Cardiac fibroblast (primary cell): ENCODE results near the gene CHST10.

Experiments
- DNase-seq, 2 donors: peaks; one replicate each; pipeline versions ENCODE4 v3.0.0 to v3.0.0-alpha.2; 2010; ENCODE audit warnings: low read depth in 2 of 2
- H3K4me3 ChIP-seq, 2 donors: replicated peaks in 1 of 2; 1 replicate in 1 of 2; 2 replicates in 1 of 2; pipeline ENCODE4 v1.5.1; 2011; ENCODE audit warnings: low read depth in 2 of 2, low read length in 2 of 2, mild to moderate bottlenecking in 2 of 2, moderate library complexity in 1 of 2
- TF ChIP-seq, protein P1 (sequence below): IDR thresholded peaks from one replicate; pipeline ENCODE4 v1.5.1; 2011; ENCODE audit warnings: low read depth, mild to moderate bottlenecking, low read length, inconsistent platforms

Gene CHST10

DNA sequence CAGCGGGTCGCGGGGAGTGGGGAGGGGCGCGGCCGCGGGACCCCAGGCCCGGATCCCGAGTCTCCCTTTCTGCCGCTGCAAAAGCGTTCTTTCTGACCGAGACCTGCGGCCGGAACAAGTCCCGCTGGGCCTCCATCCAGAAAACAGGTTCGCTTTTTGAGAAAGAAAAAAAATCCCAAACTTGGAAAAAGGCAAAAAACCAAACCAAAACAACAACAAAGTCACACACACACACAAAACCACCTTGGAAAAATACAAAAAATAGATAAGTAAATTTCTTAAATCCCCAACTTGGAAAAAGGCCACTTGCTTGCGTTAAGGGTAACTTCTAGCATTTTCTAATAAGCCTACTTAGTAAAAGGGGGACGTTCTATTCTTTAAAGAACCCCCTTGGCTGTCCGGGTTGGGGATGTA is 250 bp upstream of the CHST10 start:
- TF ChIP-seq, protein P1, sequence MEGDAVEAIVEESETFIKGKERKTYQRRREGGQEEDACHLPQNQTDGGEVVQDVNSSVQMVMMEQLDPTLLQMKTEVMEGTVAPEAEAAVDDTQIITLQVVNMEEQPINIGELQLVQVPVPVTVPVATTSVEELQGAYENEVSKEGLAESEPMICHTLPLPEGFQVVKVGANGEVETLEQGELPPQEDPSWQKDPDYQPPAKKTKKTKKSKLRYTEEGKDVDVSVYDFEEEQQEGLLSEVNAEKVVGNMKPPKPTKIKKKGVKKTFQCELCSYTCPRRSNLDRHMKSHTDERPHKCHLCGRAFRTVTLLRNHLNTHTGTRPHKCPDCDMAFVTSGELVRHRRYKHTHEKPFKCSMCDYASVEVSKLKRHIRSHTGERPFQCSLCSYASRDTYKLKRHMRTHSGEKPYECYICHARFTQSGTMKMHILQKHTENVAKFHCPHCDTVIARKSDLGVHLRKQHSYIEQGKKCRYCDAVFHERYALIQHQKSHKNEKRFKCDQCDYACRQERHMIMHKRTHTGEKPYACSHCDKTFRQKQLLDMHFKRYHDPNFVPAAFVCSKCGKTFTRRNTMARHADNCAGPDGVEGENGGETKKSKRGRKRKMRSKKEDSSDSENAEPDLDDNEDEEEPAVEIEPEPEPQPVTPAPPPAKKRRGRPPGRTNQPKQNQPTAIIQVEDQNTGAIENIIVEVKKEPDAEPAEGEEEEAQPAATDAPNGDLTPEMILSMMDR, result no peak
- DNase-seq, result peak; percentile 3 to 25
- H3K4me3 ChIP-seq, result peak overlapping the region; percentile 79 to 83

DNA sequence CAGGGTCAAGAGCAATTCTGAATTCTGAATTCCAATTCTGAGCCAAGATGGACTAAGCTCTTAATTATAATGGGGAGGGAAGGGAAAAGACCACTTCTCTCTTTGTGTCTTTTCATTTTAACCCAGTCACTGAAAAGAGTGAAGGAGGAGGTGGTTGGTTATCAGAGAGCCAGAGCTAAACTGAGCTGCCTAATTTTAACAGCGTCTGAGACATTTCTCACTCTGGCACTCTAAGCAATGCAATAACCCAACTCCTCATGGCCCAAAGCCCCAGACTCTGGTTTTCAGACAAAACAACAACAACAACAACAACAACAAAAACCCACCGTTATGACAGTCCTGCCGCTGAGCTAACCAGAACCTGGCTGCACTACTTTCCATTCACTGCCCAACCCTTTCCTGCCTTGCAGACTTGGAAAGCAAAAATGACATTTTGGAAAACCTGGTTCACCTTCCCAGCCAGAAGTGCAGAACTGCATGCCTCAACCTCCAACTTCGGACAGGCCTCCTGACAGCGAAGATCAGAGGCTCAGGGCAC is 1.0 kb downstream of the CHST10 start:
- TF ChIP-seq, protein P1, result no peak
- no peak for DNase-seq

GRCh38 chr2:100413571-100413970 is 3.9 kb downstream of the CHST10 start:
- TF ChIP-seq, protein P1, result no peak
- no peak for DNase-seq
- H3K4me3 ChIP-seq, result no peak overlapping the region

More for the DNA sequence above, 1.0 kb downstream of the CHST10 start:
- H3K4me3 ChIP-seq, result peak overlapping the region; percentile 79 to 83

DNA sequence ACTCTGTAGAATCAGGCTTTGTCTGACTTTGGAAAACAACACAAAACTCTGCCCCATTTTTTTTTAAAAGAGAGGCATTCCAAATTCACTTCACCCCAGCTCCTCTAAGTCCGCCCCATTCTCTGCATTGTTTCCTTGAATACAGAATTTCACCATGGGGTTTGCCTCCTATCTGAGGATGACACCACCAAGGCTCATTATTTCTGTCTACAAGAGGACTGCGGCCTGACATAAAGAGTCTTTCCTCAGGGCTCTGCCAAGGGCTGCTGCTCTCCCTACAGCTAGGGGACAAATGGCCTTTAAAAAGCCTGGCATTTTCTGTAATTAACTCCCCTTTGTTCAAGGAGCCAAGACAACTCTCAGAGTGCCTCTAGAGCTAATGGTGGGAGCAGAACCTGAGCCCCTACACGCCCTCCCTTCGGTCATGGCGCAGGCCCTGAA is 4.6 kb downstream of the CHST10 start:
- no peak overlapping the region for H3K4me3 ChIP-seq
- DNase-seq, result no peak
- TF ChIP-seq, protein P1, result no peak

- TF ChIP-seq, protein P1, result no peak
- DNase-seq, result no peak
- no peak overlapping the region for H3K4me3 ChIP-seq
Observed at GRCh38 chr2:100412466-100412865, 5.0 kb downstream of the CHST10 start.

- H3K4me3 ChIP-seq, result no peak overlapping the region
- TF ChIP-seq, protein P1, result no peak
- DNase-seq, result no peak
Observed at GRCh38 chr2:100411841-100412292, 5.6 kb downstream of the CHST10 start.
